ENCODE measurements around the gene PCDH15. TPM values are rescaled to one million over a fixed set of nuclear protein-coding genes. Genes with fewer than 3 reads are reported as not detected.

Gene PCDH15
- polyA plus RNA-seq, 1 experiment, result not detected

GRCh38 chr10:53786236-53786900 is 1014.7 kb downstream of the PCDH15 start:
- POLR2A ChIA-PET, result no interaction called here
- no peak for DNase-seq (ENCODE audit: low read depth, low spot score)
- TF ChIP-seq CTCF (IDR thresholded peaks at IDR 0.05; ENCODE audit: low read depth, low read length), result no peak
- H3K9me3 ChIP-seq (ENCODE audit: control insufficient read depth, insufficient read depth, low read length), result peaks cover 3% of the 10 kb centered on the region; the same call in 1 of the 2 replicates
- no peaks in the 10 kb centered on the region for H3K27me3 ChIP-seq (ENCODE audit: control insufficient read depth, insufficient read depth, low read length)
- no peak overlapping the region for H3K4me3 ChIP-seq (ENCODE audit: low read depth, low read length)
- no peak overlapping the region for H3K27ac ChIP-seq (ENCODE audit: low read depth, low read length)
- CTCF ChIA-PET, result no interaction called here

- no peak for TF ChIP-seq CTCF (IDR thresholded peaks at IDR 0.05; ENCODE audit: low read depth, low read length)
- ChIA-PET POLR2A (no interaction called here), CTCF (no interaction called here)
- Histone ChIP-seq H3K27me3 (ENCODE audit: control insufficient read depth, insufficient read depth, low read length) (no peaks in the 10 kb centered on the region), H3K4me3 (ENCODE audit: low read depth, low read length) (no peak overlapping the region), H3K27ac (ENCODE audit: low read depth, low read length) (no peak overlapping the region), H3K9me3 (ENCODE audit: control insufficient read depth, insufficient read depth, low read length) (no peaks in the 10 kb centered on the region)
- no peak for DNase-seq (ENCODE audit: low read depth, low spot score)
Observed at GRCh38 chr10:53771701-53772100, 1029.3 kb downstream of the PCDH15 start.

GRCh38 chr10:53770903-53771302 is 1030.1 kb downstream of the PCDH15 start:
- CTCF ChIA-PET, result no interaction called here
- Histone ChIP-seq H3K4me3 (ENCODE audit: low read depth, low read length) (no peak overlapping the region), H3K27me3 (ENCODE audit: control insufficient read depth, insufficient read depth, low read length) (no peaks in the 10 kb centered on the region), H3K9me3 (ENCODE audit: control insufficient read depth, insufficient read depth, low read length) (no peaks in the 10 kb centered on the region), H3K27ac (ENCODE audit: low read depth, low read length) (no peak overlapping the region)
- POLR2A ChIA-PET, result no interaction called here
- DNase-seq (ENCODE audit: low read depth, low spot score), result no peak
- no peak for TF ChIP-seq CTCF (IDR thresholded peaks at IDR 0.05; ENCODE audit: low read depth, low read length)

- no peak for DNase-seq (ENCODE audit: low read depth, low spot score)
- Histone ChIP-seq H3K4me3 (ENCODE audit: low read depth, low read length) (no peak overlapping the region), H3K9me3 (ENCODE audit: control insufficient read depth, insufficient read depth, low read length) (no peaks in the 10 kb centered on the region), H3K27me3 (ENCODE audit: control insufficient read depth, insufficient read depth, low read length) (no peaks in the 10 kb centered on the region), H3K27ac (ENCODE audit: low read depth, low read length) (no peak overlapping the region)
- TF ChIP-seq CTCF (IDR thresholded peaks at IDR 0.05; ENCODE audit: low read depth, low read length), result no peak
- POLR2A ChIA-PET, result no interaction called here
- CTCF ChIA-PET, result no interaction called here
Observed at GRCh38 chr10:53765311-53765710, 1035.7 kb downstream of the PCDH15 start.

- no peak for TF ChIP-seq CTCF (IDR thresholded peaks at IDR 0.05; ENCODE audit: low read depth, low read length)
- ChIA-PET POLR2A (no interaction called here), CTCF (no interaction called here)
- Histone ChIP-seq H3K9me3 (ENCODE audit: control insufficient read depth, insufficient read depth, low read length) (no peaks in the 10 kb centered on the region), H3K4me3 (ENCODE audit: low read depth, low read length) (no peak overlapping the region), H3K27me3 (ENCODE audit: control insufficient read depth, insufficient read depth, low read length) (no peaks in the 10 kb centered on the region), H3K27ac (ENCODE audit: low read depth, low read length) (no peak overlapping the region)
- no peak for DNase-seq (ENCODE audit: low read depth, low spot score)
Observed at GRCh38 chr10:53754596-53755250, 1046.3 kb downstream of the PCDH15 start.

All from AG04450 (cell line).